ENCODE measurements around the gene PCDHB8.
"Not testable (repeated sequence)": the region's sequence is repeated elsewhere in the genome, so short reads cannot be mapped to it uniquely, and the experiment has no call there.

PCDHB8 gene

GRCh38 chr5:141177577-141178191, at the start of gene PCDHB8:
Gene PCDHB8 (plus strand): TSS chr5:141177790. CDS start chr5:141178035, 245 bp downstream.
- not testable (repeated sequence) for DNase-seq

- no peak for DNase-seq
Observed at GRCh38 chr5:141135030-141135717, 42.4 kb upstream of the PCDHB8 start, which contains the start of gene PCDHB5. Gene PCDHB5 (plus strand): TSS chr5:141135206. CDS start chr5:141135435, 229 bp downstream.

- no peak for DNase-seq
Observed at GRCh38 chr5:141135718-141136266, 41.8 kb upstream of the PCDHB8 start.

GRCh38 chr5:141137346-141137745, 40.2 kb upstream of the PCDHB8 start:
- DNase-seq: not testable (repeated sequence)

- DNase-seq: no peak
Observed at GRCh38 chr5:141149812-141150211, 27.8 kb upstream of the PCDHB8 start, which contains the start of gene PCDHB6. Gene PCDHB6 (plus strand): TSS chr5:141150057. CDS start chr5:141150258, 201 bp downstream.

GRCh38 chr5:141150224-141150992, 27.2 kb upstream of the PCDHB8 start:
- no peak for DNase-seq

- no peak for DNase-seq
Observed at GRCh38 chr5:141150993-141151325, 26.6 kb upstream of the PCDHB8 start.

- DNase-seq: not testable (repeated sequence)
Observed at GRCh38 chr5:141151632-141152031, 26.0 kb upstream of the PCDHB8 start.

- DNase-seq: not testable (repeated sequence)
Observed at GRCh38 chr5:141152096-141152495, 25.5 kb upstream of the PCDHB8 start.

GRCh38 chr5:141155540-141156374, 21.8 kb upstream of the PCDHB8 start:
- DNase-seq: no peak

GRCh38 chr5:141157356-141157755, 20.2 kb upstream of the PCDHB8 start:
- not testable (repeated sequence) for DNase-seq

- DNase-seq: not testable (repeated sequence)
Observed at GRCh38 chr5:141157901-141158300, 19.7 kb upstream of the PCDHB8 start.

GRCh38 chr5:141172381-141173204, 5.0 kb upstream of the PCDHB8 start, which contains the start of gene PCDHB7:
Gene PCDHB7 (plus strand): TSS chr5:141172644. CDS start chr5:141172836, 192 bp downstream.
- no peak for DNase-seq

GRCh38 chr5:141174291-141175104, 3.1 kb upstream of the PCDHB8 start:
- DNase-seq: not testable (repeated sequence)

GRCh38 chr5:141175933-141176332, 1.7 kb upstream of the PCDHB8 start:
- DNase-seq: no peak

GRCh38 chr5:141179371-141179770, 1.8 kb downstream of the PCDHB8 start:
- not testable (repeated sequence) for DNase-seq

- DNase-seq: not testable (repeated sequence)
Observed at GRCh38 chr5:141179876-141180275, 2.3 kb downstream of the PCDHB8 start.

GRCh38 chr5:141180313-141180712, 2.7 kb downstream of the PCDHB8 start:
- no peak for DNase-seq

GRCh38 chr5:141182248-141182647, 4.7 kb downstream of the PCDHB8 start, which contains the start of gene PCDHB16:
Gene PCDHB16 (plus strand): TSS chr5:141182387. CDS start chr5:141182560, 173 bp downstream.
- DNase-seq: no peak
